CD4-positive, CD25-positive, alpha-beta regulatory T cell (primary cell): ENCODE measurements around the gene KIAA1217. TPM values are rescaled to one million over a fixed set of nuclear protein-coding genes. Genes with fewer than 3 reads are reported as not detected.

Source experiments
- ATAC-seq, 2 donors: fragments of 150-1000 bp; cut with Tn5 transposase; one replicate each; pipeline ENCODE4 v1.10.0; 2021; ENCODE audit warnings: low read depth in 2 of 2, moderate number of reproducible peaks in 2 of 2, moderate library complexity in 1 of 2
- DNase-seq, 3 donors: peaks; one replicate each; pipeline versions ENCODE4 v3.0.0 to v3.0.0-alpha.2; 2012 to 2022; ENCODE audit warnings: mixed read lengths in 1 of 3
- H3K27ac ChIP-seq: one replicate; pipeline ENCODE4 v1.7.0; 2013; ENCODE audit warnings: mild to moderate bottlenecking, low read length; ENCODE audit not compliant: insufficient read depth, poor library complexity, severe bottlenecking
- H3K27me3 ChIP-seq: one replicate; pipeline ENCODE4 v1.7.0; 2013; ENCODE audit warnings: low read length; ENCODE audit not compliant: control insufficient read depth, insufficient read depth
- H3K36me3 ChIP-seq: one replicate; pipeline ENCODE4 v1.7.0; 2013; ENCODE audit warnings: mild to moderate bottlenecking, low read length, moderate library complexity; ENCODE audit not compliant: control insufficient read depth, insufficient read depth
- H3K4me1 ChIP-seq: 2 replicates; pipeline ENCODE4 v1.7.0; 2013; ENCODE audit warnings: mild to moderate bottlenecking, low read length; ENCODE audit not compliant: insufficient read depth, control insufficient read depth, poor library complexity, severe bottlenecking
- H3K4me3 ChIP-seq: one replicate; pipeline ENCODE4 v1.7.0; 2013; ENCODE audit warnings: low read depth, mild to moderate bottlenecking, low read length, moderate library complexity
- H3K9me3 ChIP-seq, 2 experiments: 1 replicate in 1 of 2; 2 replicates in 1 of 2; pipeline ENCODE4 v1.7.0; 2013; ENCODE audit warnings: low read length in 2 of 2, mild to moderate bottlenecking in 1 of 2, moderate library complexity in 1 of 2; ENCODE audit not compliant: control insufficient read depth in 2 of 2
- H3K27ac Mint-ChIP-seq, 3 donors: one replicate each; pipeline ENCODE4 v1.8.0; 2020 to 2022; ENCODE audit warnings: mild to moderate bottlenecking in 3 of 3, mixed read lengths in 3 of 3, moderate library complexity in 2 of 3
- H3K27me3 Mint-ChIP-seq: one replicate; pipeline ENCODE4 v1.8.0; 2022; ENCODE audit warnings: mild to moderate bottlenecking, mixed read lengths
- H3K36me3 Mint-ChIP-seq: one replicate; pipeline ENCODE4 v1.8.0; 2020; ENCODE audit warnings: mixed read lengths
- H3K4me1 Mint-ChIP-seq, 4 donors: one replicate each; pipeline ENCODE4 v1.8.0; 2020 to 2022; ENCODE audit warnings: mixed read lengths in 4 of 4, mild to moderate bottlenecking in 1 of 4
- H3K4me3 Mint-ChIP-seq, 4 donors: one replicate each; pipeline ENCODE4 v1.8.0; 2020 to 2022; ENCODE audit warnings: mild to moderate bottlenecking in 4 of 4, mixed read lengths in 4 of 4, moderate library complexity in 3 of 4
- H3K9me3 Mint-ChIP-seq, 7 donors: one replicate each; pipeline ENCODE4 v1.8.0; 2020 to 2022; ENCODE audit warnings: mixed read lengths in 7 of 7, mild to moderate bottlenecking in 3 of 7, moderate library complexity in 2 of 7
- polyA plus RNA-seq, 4 donors: library from polyadenylated mRNA; unstranded; fragments of 300-500 nt; fragmentation: Illumina TruSeq; gene quantifications; one replicate each; pipeline ENCODE4 v1.2.3, GENCODE V29; 2021
- total RNA-seq: library from RNA; stranded (reverse); gene quantifications from one replicate; pipeline ENCODE4 v1.2.3, GENCODE V29; 2022

The KIAA1217 gene
- total and polyA plus RNA-seq, 5 donors from 2014 or later, result 0.10 TPM; not detected in 4

- peaks cover 21% of the 10 kb centered on the region for H3K27me3 Mint-ChIP-seq
Observed at GRCh38 chr10:24574578-24575155, 365.7 kb downstream of the KIAA1217 start.

GRCh38 chr10:24575481-24576002 is 366.6 kb downstream of the KIAA1217 start:
- Histone ChIP-seq H3K9me3 (no peaks in the 10 kb centered on the region), H3K4me3 (no peak overlapping the region), H3K27me3 (peaks cover 4% of the 10 kb centered on the region), H3K4me1 (no peaks in the 10 kb centered on the region), H3K36me3 (no peaks in the 10 kb centered on the region), H3K27ac (no peak overlapping the region)
- no peaks in the 10 kb centered on the region for H3K9me3 Mint-ChIP-seq
- DNase-seq (no peak), ATAC-seq (no peak)
- no peaks in the 10 kb centered on the region for H3K36me3 Mint-ChIP-seq
- peaks cover 21% of the 10 kb centered on the region for H3K27me3 Mint-ChIP-seq
- H3K27ac Mint-ChIP-seq, result no peak overlapping the region
- H3K4me3 Mint-ChIP-seq, result no peak overlapping the region
- H3K4me1 Mint-ChIP-seq, result peaks cover 0 to 11% (median 2%) of the 10 kb centered on the region in 4 donors

More at GRCh38 chr10:24574578-24575155, 365.7 kb downstream of the KIAA1217 start:
- H3K4me1 ChIP-seq, result no peaks in the 10 kb centered on the region
- H3K4me1 Mint-ChIP-seq, result peaks cover 0 to 11% (median 2%) of the 10 kb centered on the region in 4 donors
- no peaks in the 10 kb centered on the region for H3K9me3 ChIP-seq
- DNase-seq, result no peak
- H3K27me3 ChIP-seq, result peaks cover 4% of the 10 kb centered on the region
- H3K36me3 ChIP-seq, result no peaks in the 10 kb centered on the region
- no peak overlapping the region for H3K27ac ChIP-seq
- H3K36me3 Mint-ChIP-seq, result peaks cover 3% of the 10 kb centered on the region
- no peak for ATAC-seq
- no peaks in the 10 kb centered on the region for H3K9me3 Mint-ChIP-seq
- H3K27ac Mint-ChIP-seq, result no peak overlapping the region
- no peak overlapping the region for H3K4me3 Mint-ChIP-seq
- no peak overlapping the region for H3K4me3 ChIP-seq

GRCh38 chr10:24579448-24579847 is 370.5 kb downstream of the KIAA1217 start:
- no peaks in the 10 kb centered on the region for H3K4me1 ChIP-seq
- peaks cover 4% of the 10 kb centered on the region for H3K27me3 ChIP-seq
- no peaks in the 10 kb centered on the region for H3K9me3 ChIP-seq
- Mint-ChIP-seq H3K4me3 (no peak overlapping the region), H3K36me3 (peaks cover 6% of the 10 kb centered on the region), H3K27ac (no peak overlapping the region), H3K27me3 (peaks cover 6% of the 10 kb centered on the region), H3K4me1 (peaks cover 0 to 11% (median 2%) of the 10 kb centered on the region in 4 donors), H3K9me3 (peaks cover 0 to 2% (median 0%) of the 10 kb centered on the region in 7 donors)
- H3K27ac ChIP-seq, result no peak overlapping the region
- no peaks in the 10 kb centered on the region for H3K36me3 ChIP-seq
- ATAC-seq, result no peak
- H3K4me3 ChIP-seq, result no peak overlapping the region
- DNase-seq, result no peak

- Histone ChIP-seq H3K27me3 (peaks cover 4% of the 10 kb centered on the region), H3K9me3 (no peaks in the 10 kb centered on the region), H3K27ac (no peak overlapping the region), H3K4me3 (no peak overlapping the region), H3K36me3 (no peaks in the 10 kb centered on the region), H3K4me1 (no peaks in the 10 kb centered on the region)
- peaks cover 7% of the 10 kb centered on the region for H3K36me3 Mint-ChIP-seq
- no peak overlapping the region for H3K27ac Mint-ChIP-seq
- DNase-seq, result no peak
- peaks cover 0 to 11% (median 2%) of the 10 kb centered on the region in 4 donors for H3K4me1 Mint-ChIP-seq
- no peak for ATAC-seq
- H3K27me3 Mint-ChIP-seq, result peaks cover 4% of the 10 kb centered on the region
- no peak overlapping the region for H3K4me3 Mint-ChIP-seq
- H3K9me3 Mint-ChIP-seq, result peaks cover 0 to 2% (median 0%) of the 10 kb centered on the region in 7 donors
Observed at GRCh38 chr10:24579906-24580305, 371.0 kb downstream of the KIAA1217 start.

- no peak for ATAC-seq
- H3K9me3 Mint-ChIP-seq, result peaks cover 0 to 2% (median 0%) of the 10 kb centered on the region in 7 donors
Observed at GRCh38 chr10:24589265-24589664, 380.3 kb downstream of the KIAA1217 start.

GRCh38 chr10:24590697-24591457 is 381.9 kb downstream of the KIAA1217 start:
- Histone ChIP-seq H3K36me3 (peaks cover 56% of the 10 kb centered on the region), H3K27ac (no peak overlapping the region), H3K27me3 (no peaks in the 10 kb centered on the region), H3K4me1 (no peaks in the 10 kb centered on the region), H3K9me3 (no peaks in the 10 kb centered on the region), H3K4me3 (no peak overlapping the region)
- Mint-ChIP-seq H3K36me3 (peaks cover 58% of the 10 kb centered on the region), H3K27ac (no peak overlapping the region), H3K27me3 (no peaks in the 10 kb centered on the region), H3K9me3 (peaks cover 0 to 2% (median 0%) of the 10 kb centered on the region in 7 donors), H3K4me1 (peaks cover 0 to 4% (median 1%) of the 10 kb centered on the region in 4 donors), H3K4me3 (no peak overlapping the region)
- no peak for ATAC-seq
- DNase-seq, result no peak

More at GRCh38 chr10:24589265-24589664, 380.3 kb downstream of the KIAA1217 start:
- Histone ChIP-seq H3K36me3 (peaks cover 54% of the 10 kb centered on the region), H3K27ac (no peak overlapping the region), H3K4me1 (no peaks in the 10 kb centered on the region), H3K9me3 (no peaks in the 10 kb centered on the region), H3K4me3 (no peak overlapping the region), H3K27me3 (no peaks in the 10 kb centered on the region)
- Mint-ChIP-seq H3K27ac (peak overlapping the region in 1 of 3 donors; percentile 23), H3K4me1 (peaks cover 0 to 4% (median 0%) of the 10 kb centered on the region in 4 donors), H3K4me3 (no peak overlapping the region), H3K36me3 (peaks cover 59% of the 10 kb centered on the region), H3K27me3 (no peaks in the 10 kb centered on the region)
- no peak for DNase-seq

- Mint-ChIP-seq H3K27me3 (no peaks in the 10 kb centered on the region), H3K4me3 (no peak overlapping the region), H3K27ac (no peak overlapping the region), H3K9me3 (peaks cover 0 to 2% (median 0%) of the 10 kb centered on the region in 7 donors), H3K4me1 (peaks cover 0 to 12% (median 3%) of the 10 kb centered on the region in 4 donors), H3K36me3 (peaks cover 63% of the 10 kb centered on the region)
- H3K9me3 ChIP-seq, result no peaks in the 10 kb centered on the region
- no peaks in the 10 kb centered on the region for H3K27me3 ChIP-seq
- H3K27ac ChIP-seq, result no peak overlapping the region
- peaks cover 41% of the 10 kb centered on the region for H3K36me3 ChIP-seq
- ATAC-seq (no peak), DNase-seq (no peak)
- H3K4me1 ChIP-seq, result no peaks in the 10 kb centered on the region
- H3K4me3 ChIP-seq, result no peak overlapping the region
Observed at GRCh38 chr10:24596217-24596930, 387.4 kb downstream of the KIAA1217 start.
